ENCODE results near the gene OSBPL2.

GRCh38 chr20:62197311-62197710 is 41.0 kb upstream of the OSBPL2 start:
- no peak for TF ChIP-seq CTCF (IDR thresholded peaks at IDR 0.05)
- no peak for TF ChIP-seq EZH2 (IDR thresholded peaks at IDR 0.05; ENCODE audit: borderline replicate concordance, insufficient read depth, low read depth, low read length, poor library complexity, severe bottlenecking)
